IMR-90 (cell line): ENCODE results near the gene HMCN1. TPM values are rescaled to one million over a fixed set of nuclear protein-coding genes. Genes with fewer than 3 reads are reported as not detected.

Source experiments
- ATAC-seq: fragments of 200-7000 bp; cut with Tn5 transposase; 2 replicates; pipeline ENCODE4 v1.9.1; 2020; ENCODE audit warnings: low read depth, mild to moderate bottlenecking, moderate library complexity
- BruUV-seq: library from RNA; stranded (reverse); fragments of 400-500 nt; replicated peaks from 2 replicates; lab custom pipeline; 2021; lab: Mats Ljungman, UMichigan
- CTCF ChIA-PET: fragments of 300-600 bp; formaldehyde crosslinking; extraction: SDS; loops from one replicate; lab custom pipeline; 2021; ENCODE audit warnings: antibody characterized with exemption; lab: Yijun Ruan, JAX
- POLR2A ChIA-PET: fragments of 300-600 bp; sonication (Branson Sonifier 250); formaldehyde crosslinking; loops from one replicate; lab custom pipeline; 2022; ENCODE audit warnings: antibody characterized with exemption; ENCODE audit not compliant: unreplicated experiment; lab: Charles Lee
- DNase-seq: peaks from one replicate; pipeline ENCODE4 v3.0.0; 2013
- H2AFZ ChIP-seq: replicated peaks from 2 replicates; pipeline ENCODE3; 2013; ENCODE audit warnings: low read length, mild to moderate bottlenecking; ENCODE audit not compliant: poor library complexity
- H2AK5ac ChIP-seq: 2 replicates; pipeline ENCODE4 v1.6.1; 2013; ENCODE audit warnings: low read depth, low read length, inconsistent platforms
- H2AK9ac ChIP-seq: replicated peaks from 2 replicates; pipeline ENCODE3; 2013; ENCODE audit warnings: mild to moderate bottlenecking, low read depth, low read length, moderate library complexity; ENCODE audit not compliant: poor library complexity
- H2BK120ac ChIP-seq: 2 replicates; pipeline ENCODE4 v1.6.1; 2013; ENCODE audit warnings: low read depth, low read length, inconsistent platforms
- H2BK15ac ChIP-seq: 3 replicates; pipeline ENCODE4 v1.6.1; 2013; ENCODE audit warnings: low read depth, low read length, inconsistent platforms
- H2BK20ac ChIP-seq: 2 replicates; pipeline ENCODE4 v1.6.1; 2013; ENCODE audit warnings: low read depth, mild to moderate bottlenecking, inconsistent platforms, low read length, moderate library complexity
- H2BK5ac ChIP-seq: 2 replicates; pipeline ENCODE4 v1.6.1; 2013; ENCODE audit warnings: mild to moderate bottlenecking, low read depth, low read length, inconsistent platforms; ENCODE audit not compliant: poor library complexity, severe bottlenecking
- H3K14ac ChIP-seq: replicated peaks from 2 replicates; pipeline ENCODE4 v1.6.1; 2013; ENCODE audit warnings: low read depth, low read length, inconsistent platforms
- H3K18ac ChIP-seq: 2 replicates; pipeline ENCODE4 v1.6.1; 2013; ENCODE audit warnings: low read depth, low read length, control low read depth
- H3K23ac ChIP-seq: 2 replicates; pipeline ENCODE4 v1.6.1; 2013; ENCODE audit warnings: low read depth, low read length, inconsistent platforms
- H3K27ac ChIP-seq: 2 replicates; pipeline ENCODE4 v1.5.1; 2013; ENCODE audit warnings: mild to moderate bottlenecking, control low read depth, low read length; ENCODE audit not compliant: insufficient read depth
- H3K27me3 ChIP-seq: 2 replicates; pipeline ENCODE4 v1.6.1; 2013; ENCODE audit warnings: low read length; ENCODE audit not compliant: control insufficient read depth, insufficient read depth
- H3K36me3 ChIP-seq: 2 replicates; pipeline ENCODE4 v1.6.1; 2013; ENCODE audit warnings: low read length, mixed read lengths; ENCODE audit not compliant: control insufficient read depth, insufficient read depth
- H3K4ac ChIP-seq: 2 replicates; pipeline ENCODE4 v1.6.1; 2013; ENCODE audit warnings: low read depth, low read length, inconsistent platforms
- H3K4me1 ChIP-seq: 2 replicates; pipeline ENCODE4 v1.6.1; 2013; ENCODE audit warnings: low read length, mixed read lengths; ENCODE audit not compliant: control insufficient read depth, insufficient read depth
- H3K4me2 ChIP-seq: 2 replicates; pipeline ENCODE4 v1.6.1; 2013; ENCODE audit warnings: low read depth, mild to moderate bottlenecking, control low read depth, low read length, moderate library complexity
- H3K4me3 ChIP-seq: 2 replicates; pipeline ENCODE4 v1.5.1; 2013; ENCODE audit warnings: low read depth, mild to moderate bottlenecking, control low read depth, low read length, moderate library complexity; ENCODE audit not compliant: insufficient read depth
- H3K56ac ChIP-seq: 2 replicates; pipeline ENCODE4 v1.6.1; 2013; ENCODE audit warnings: low read length, inconsistent platforms; ENCODE audit not compliant: insufficient read depth; ENCODE audit errors: extremely low read depth
- H3K79me1 ChIP-seq, 2 experiments: 2 replicates each; pipeline ENCODE4 v1.6.1; 2013; ENCODE audit warnings: low read length in 2 of 2, inconsistent platforms in 1 of 2, low read depth in 1 of 2
- H3K9ac ChIP-seq: 2 replicates; pipeline ENCODE4 v1.6.1; 2013; ENCODE audit warnings: low read depth, low read length, control low read depth
- H3K9me1 ChIP-seq: 2 replicates; pipeline ENCODE4 v1.6.1; 2013; ENCODE audit warnings: low read length, inconsistent platforms; ENCODE audit not compliant: insufficient read depth
- H3K9me3 ChIP-seq: 2 replicates; pipeline ENCODE4 v1.6.1; 2013; ENCODE audit warnings: low read length; ENCODE audit not compliant: control insufficient read depth, insufficient read depth
- H4K20me1 ChIP-seq: 2 replicates; pipeline ENCODE4 v1.6.1; 2013; ENCODE audit warnings: low read length, inconsistent platforms; ENCODE audit not compliant: insufficient read depth
- H4K5ac ChIP-seq: 2 replicates; pipeline ENCODE4 v1.6.1; 2013; ENCODE audit warnings: mild to moderate bottlenecking, low read depth, low read length, control low read depth
- H4K8ac ChIP-seq, 2 experiments: 2 replicates each; pipeline ENCODE4 v1.6.1; 2013; ENCODE audit warnings: low read depth in 2 of 2, low read length in 2 of 2, control low read depth in 1 of 2, inconsistent platforms in 1 of 2
- H4K91ac ChIP-seq: 2 replicates; pipeline ENCODE4 v1.6.1; 2013; ENCODE audit warnings: low read depth, low read length, inconsistent platforms; ENCODE audit not compliant: insufficient read depth
- CEBPB ChIP-seq: IDR thresholded peaks from 2 replicates; pipeline ENCODE4 v1.6.1; 2012; ENCODE audit warnings: low read depth, low read length, improper control_type of control experiment
- WGBS, 2 experiments: methylation state at CpG; one replicate each; pipeline versions ENCODE4 v1.1.5 to v1.1.7; 2013; ENCODE audit warnings: missing lambda C conversion rate in 2 of 2; ENCODE audit not compliant: insufficient read length in 1 of 2; ENCODE audit errors: extremely low coverage in 2 of 2; 5-methylcytosine and 5-hydroxymethylcytosine counted together
- dilution Hi-C: fragments of 300-500 bp; cut with HindIII; formaldehyde crosslinking; loops from one replicate; pipeline ENCODE4 v1.14.3; 2018; ENCODE audit warnings: low sequenced_read_pairs; ENCODE audit not compliant: unreplicated experiment
- in situ Hi-C: fragments of 300-500 bp; cut with MboI; formaldehyde crosslinking; loops from 3 replicates; pipeline ENCODE4 v1.14.3; 2019; ENCODE audit warnings: low sequenced_read_pairs, inconsistent platforms, mixed read lengths
- intact Hi-C: fragments of 100-400 bp; cut with micrococcal nuclease; formaldehyde crosslinking; loops from 2 replicates; pipeline ENCODE4 v1.10.0; 2022
- polyA plus RNA-seq, 3 experiments: library from polyadenylated mRNA; depleted of rRNA; stranded (reverse); fragments of >200 nt; gene quantifications; 2 replicates each; pipeline ENCODE4 v1.2.3, GENCODE V29; 2012; ENCODE audit warnings: low replicate concordance in 1 of 3
- total RNA-seq: library from RNA; depleted of rRNA; stranded (reverse); fragments of >200 nt; gene quantifications from 2 replicates; pipeline ENCODE4 v1.2.3, GENCODE V29; 2012
- TF ChIP-seq, protein P1 (sequence below): fragments of 150-350 bp; IDR thresholded peaks from 2 replicates; pipeline ENCODE4 v1.6.1; 2016; ENCODE audit warnings: low read depth, mild to moderate bottlenecking, low read length, moderate library complexity, borderline replicate concordance

Gene HMCN1
- total and polyA plus RNA-seq, 2 of the 4 experiments (the other 2 are of a cell fraction), result 6.1 to 11.7 TPM

GRCh38 chr1:185837711-185838110 lies 103.5 kb downstream of the HMCN1 start:
- H2BK120ac ChIP-seq, result no peak overlapping the region
- no peak overlapping the region for H4K91ac ChIP-seq
- no TSS peak for BruUV-seq
- DNase-seq, result peak; percentile 37
- H2AFZ ChIP-seq, result no peak overlapping the region
- no peak overlapping the region for H3K4me2 ChIP-seq
- WGBS, 2 experiments, result no CpG with 5 or more reads among the region's 1 CpG
- H2AK9ac ChIP-seq, result no peak overlapping the region
- no peak overlapping the region for H4K8ac ChIP-seq
- H3K56ac ChIP-seq, result no peak overlapping the region
- 0 out of 2 replicates have a peak, but pooled peaks have one; percentile 46 for ATAC-seq
- H3K27me3 ChIP-seq, result no peaks in the 10 kb centered on the region
- intact Hi-C loops (no loop called here), dilution Hi-C loops (no loop called here), in situ Hi-C loops (no loop called here)
- no peaks in the 10 kb centered on the region for H3K9me3 ChIP-seq
- no peaks in the 10 kb centered on the region for H3K9me1 ChIP-seq
- TF ChIP-seq CEBPB, result peak; percentile 43; the same call in 1 of the 2 replicates
- TF ChIP-seq, protein P1, sequence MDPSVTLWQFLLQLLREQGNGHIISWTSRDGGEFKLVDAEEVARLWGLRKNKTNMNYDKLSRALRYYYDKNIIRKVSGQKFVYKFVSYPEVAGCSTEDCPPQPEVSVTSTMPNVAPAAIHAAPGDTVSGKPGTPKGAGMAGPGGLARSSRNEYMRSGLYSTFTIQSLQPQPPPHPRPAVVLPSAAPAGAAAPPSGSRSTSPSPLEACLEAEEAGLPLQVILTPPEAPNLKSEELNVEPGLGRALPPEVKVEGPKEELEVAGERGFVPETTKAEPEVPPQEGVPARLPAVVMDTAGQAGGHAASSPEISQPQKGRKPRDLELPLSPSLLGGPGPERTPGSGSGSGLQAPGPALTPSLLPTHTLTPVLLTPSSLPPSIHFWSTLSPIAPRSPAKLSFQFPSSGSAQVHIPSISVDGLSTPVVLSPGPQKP, result no peak
- H3K27ac ChIP-seq, result peak overlapping the region; percentile 6; the same call in 1 of the 2 replicates
- no peak overlapping the region for H3K9ac ChIP-seq
- H4K20me1 ChIP-seq, result no peaks in the 10 kb centered on the region
- no peak overlapping the region for H4K5ac ChIP-seq
- no peak overlapping the region; the same call in 1 of the 2 replicates for H3K23ac ChIP-seq
- H3K4me1 ChIP-seq, result peaks cover 4% of the 10 kb centered on the region
- H2BK5ac ChIP-seq, result no peak overlapping the region
- peak overlapping the region; percentile 30; the same call in 1 of the 2 replicates for H3K4ac ChIP-seq
- H2BK20ac ChIP-seq, result no peak overlapping the region
- no peak overlapping the region for H3K18ac ChIP-seq
- H3K4me3 ChIP-seq, result no peak overlapping the region
- H3K36me3 ChIP-seq, result no peaks in the 10 kb centered on the region
- H2BK15ac ChIP-seq, result no peak overlapping the region
- ChIA-PET POLR2A (no interaction called here), CTCF (interaction anchor here (0.5 kb wide), 1 partner anchor 78 kb away, joined by 4 read pairs; no protein-coding TSS in a partner anchor)
- no peak overlapping the region for H3K14ac ChIP-seq
- no peaks in the 10 kb centered on the region; a peak in 1 of 4 replicates for H3K79me1 ChIP-seq
- H2AK5ac ChIP-seq, result no peak overlapping the region
